GM18907 (cell line): ENCODE results near the gene AK4.

ENCODE experiments used
- ATAC-seq: cut with Tn5 transposase; IDR thresholded peaks from one replicate; pipeline ENCODE4 v1.9.1; 2021; ENCODE audit warnings: mild to moderate bottlenecking, moderate library complexity; ENCODE audit not compliant: unreplicated experiment

Gene AK4

DNA sequence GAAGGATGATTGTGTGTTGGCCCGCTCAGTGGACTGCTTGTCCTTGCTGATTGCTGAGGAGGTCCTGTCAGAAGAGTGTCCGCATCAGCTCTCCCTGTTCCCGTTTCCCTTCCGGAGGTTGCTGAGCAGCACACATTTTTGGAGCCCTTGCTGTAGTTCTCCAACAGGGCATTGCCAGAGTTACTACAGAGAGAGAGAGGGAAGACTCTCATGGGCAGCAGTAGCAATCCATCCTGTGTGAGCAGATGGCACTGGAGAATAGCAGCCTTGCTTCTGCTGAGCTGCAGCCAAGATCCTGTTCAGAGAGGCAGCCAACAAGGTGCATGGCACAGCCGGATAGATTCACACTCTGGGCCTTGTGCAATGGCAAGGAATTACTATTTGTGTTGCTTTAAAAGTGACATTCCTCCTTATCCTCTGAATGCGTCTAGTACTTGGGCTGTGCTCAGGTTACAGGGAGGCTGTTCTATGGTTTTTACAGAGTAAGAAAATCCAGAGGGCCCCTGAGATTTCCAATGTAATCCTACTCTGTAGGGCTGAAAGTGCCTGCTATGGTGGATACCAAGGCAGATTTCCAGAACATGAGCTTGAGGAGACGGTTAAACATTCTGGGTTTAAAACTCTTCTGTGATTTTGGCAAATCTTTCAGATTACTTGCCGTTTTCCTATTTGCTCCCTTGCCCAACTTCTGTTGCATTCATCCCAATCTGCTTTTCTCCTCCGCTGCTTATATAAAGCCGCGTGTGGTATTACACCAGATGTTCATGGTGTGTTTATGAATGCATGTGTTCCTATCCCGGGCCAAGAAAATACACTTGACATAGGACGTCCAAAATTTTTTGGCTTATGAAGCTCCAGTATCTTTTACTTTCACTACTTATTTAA is 27.4 kb downstream of the AK4 start:
- no peak for ATAC-seq

DNA sequence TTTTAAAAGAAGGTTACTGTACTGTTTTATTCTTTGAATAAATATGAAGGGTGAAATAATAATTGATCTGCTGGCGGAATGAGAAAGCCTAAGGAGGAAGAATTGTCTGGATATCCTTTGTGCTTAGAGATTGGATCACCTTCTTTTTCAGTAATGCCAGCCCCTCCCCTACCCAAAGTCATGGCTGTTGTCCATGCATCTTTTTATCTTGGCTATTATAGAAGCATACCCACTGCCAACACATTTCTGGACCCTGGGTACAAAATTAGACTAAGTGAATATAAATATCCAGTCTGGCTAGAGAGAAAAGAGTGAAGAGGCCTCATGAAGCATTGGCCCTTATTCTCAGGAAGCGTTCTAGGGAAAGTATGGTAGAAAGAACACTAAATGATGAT is 28.1 kb downstream of the AK4 start:
- ATAC-seq: no peak

DNA sequence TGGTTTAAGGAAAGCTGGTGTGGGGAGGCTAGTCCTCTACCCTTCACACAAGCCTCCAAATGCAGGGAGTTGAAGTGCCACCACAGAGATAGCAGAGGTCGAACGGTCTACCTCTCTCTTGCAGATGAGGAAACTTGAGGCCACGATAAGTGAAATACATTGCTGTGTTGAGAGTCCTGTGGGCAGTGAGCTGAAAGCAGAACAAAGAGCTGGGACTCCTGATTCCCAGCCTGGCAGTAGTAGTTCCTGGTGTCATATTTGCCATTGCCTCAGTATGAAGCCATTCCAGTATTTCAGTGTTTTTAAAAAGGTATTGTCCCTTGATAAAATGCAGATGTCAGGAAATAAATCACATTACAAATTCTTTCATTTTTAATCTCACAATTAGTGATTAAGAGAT is 28.6 kb downstream of the AK4 start:
- no peak for ATAC-seq

DNA sequence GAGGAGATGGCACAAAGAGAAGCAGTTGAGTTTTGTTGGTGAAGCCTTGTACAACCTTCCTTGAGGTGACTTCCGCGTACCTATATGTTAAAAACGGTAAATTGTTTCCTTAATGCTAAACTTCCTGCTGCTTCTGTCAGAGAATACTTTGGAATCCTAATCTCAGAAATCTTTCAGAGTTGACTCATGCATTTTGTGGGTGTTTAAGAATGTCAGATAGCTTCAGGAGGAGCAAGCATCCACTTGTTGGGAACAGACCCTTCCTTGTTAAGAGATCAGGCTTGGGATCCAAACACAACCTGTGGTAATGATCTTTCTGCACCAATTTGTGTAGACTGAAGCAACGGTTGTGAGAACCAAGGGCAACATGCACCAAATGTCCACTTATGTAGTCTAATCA is 29.5 kb downstream of the AK4 start:
- no peak for ATAC-seq

DNA sequence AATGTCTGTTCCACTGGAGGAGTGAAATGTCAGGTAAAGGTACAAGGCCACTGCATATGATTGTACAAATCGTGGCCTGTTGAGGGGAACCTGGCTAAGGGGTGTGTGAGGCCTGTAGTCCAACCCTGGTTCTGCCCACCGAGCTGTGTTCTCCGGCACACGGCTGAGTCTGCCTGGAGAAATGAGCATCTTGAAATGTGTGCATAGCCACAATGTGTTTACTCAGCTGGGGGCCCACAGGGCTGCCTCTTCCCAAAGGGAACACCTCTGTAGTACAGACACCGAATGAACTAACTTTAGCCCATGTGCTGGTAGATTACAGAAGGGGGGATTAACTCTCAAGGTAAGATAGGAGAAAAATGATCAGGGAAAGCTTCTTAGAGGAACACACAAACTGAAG is 30.2 kb downstream of the AK4 start:
- no peak for ATAC-seq

DNA sequence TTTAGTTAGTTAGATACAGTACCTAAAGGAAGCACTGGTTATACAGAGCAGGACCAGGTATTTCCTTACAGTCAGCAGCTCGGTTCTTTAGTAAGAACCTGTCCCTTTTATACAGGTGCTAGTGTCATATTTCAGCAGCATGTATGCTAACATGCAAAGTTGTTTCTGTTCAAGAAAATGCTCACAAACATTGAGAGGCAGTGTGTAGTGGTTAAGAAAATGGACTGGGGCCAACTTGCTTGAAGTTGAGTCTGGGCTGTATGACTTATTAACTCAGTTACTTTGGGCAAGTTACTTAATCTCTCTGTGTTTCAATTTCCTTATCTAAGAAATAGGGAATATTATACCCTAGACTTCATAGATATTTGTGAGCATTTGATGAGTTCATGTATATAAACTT is 31.1 kb downstream of the AK4 start:
- no peak for ATAC-seq

DNA sequence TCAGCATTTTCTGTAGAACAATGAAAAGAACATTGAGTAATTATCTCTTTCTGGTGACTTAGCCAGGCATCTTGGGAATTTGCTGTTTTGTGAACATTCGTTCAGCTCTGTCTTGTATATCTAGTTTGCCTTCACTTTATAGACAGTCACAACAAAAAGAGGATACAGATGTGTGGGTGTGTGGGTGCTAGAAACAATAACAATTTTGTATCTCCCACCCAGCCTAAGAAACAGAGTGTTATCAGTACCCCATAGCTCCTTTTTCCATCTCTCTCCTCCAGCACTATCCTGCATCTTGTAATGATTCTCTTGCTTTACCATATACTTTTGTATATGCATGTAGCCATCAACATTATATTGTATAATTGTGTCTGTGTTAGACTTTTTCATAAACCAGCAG is 33.0 kb downstream of the AK4 start:
- no peak for ATAC-seq

DNA sequence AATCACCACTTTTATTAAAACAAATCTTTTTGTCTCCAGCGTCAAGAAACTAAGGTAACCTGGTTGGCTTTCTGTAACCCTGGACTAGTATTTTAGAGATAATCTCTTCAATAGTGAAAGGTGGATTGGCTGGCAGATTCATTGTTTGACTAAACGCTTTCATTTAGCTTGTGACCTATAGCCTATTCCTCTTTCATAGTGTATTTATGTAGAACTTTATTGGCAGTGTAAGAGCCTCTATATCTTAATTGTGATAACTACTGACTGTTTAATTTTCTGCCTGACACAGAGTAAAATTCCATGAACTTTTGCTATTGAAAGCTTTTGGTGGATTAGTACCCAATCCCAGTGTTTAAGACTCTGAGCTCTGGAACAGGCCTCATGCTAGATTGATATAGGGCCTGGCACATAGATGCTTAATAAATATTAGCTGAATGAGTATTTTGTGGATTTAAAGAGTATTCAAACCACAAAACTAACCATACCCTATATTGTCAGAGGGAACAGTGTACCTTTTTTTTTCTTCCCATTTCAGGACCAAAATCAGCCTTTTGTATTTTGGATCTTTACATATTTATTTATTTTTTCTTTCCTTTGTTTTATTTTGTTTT is 34.8 kb downstream of the AK4 start:
- ATAC-seq: no peak

DNA sequence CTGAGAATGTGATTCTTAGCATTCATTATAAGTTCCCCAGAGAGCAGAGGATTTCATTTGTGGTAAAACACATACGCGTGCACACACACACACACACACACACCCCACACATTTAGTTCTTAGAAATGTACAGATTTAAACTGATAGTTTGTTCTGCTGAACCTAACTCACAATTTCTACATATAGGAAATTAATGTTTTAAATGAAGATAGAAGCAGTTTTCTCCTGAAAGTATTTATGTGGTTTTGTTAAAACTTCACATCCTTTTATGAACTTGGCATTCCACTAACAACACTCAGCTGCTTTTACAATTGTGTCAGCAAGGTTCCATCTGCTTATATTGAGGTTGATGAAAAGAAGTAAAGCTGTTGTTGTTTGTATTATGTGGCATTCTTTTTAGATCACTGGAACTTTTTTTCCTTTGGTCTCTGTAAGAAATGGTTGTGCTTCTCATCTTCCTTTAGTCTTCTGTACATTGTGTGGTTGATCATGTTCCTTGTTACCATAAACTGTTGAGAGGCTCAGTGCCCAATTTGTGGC is 41.6 kb downstream of the AK4 start:
- ATAC-seq: no peak

DNA sequence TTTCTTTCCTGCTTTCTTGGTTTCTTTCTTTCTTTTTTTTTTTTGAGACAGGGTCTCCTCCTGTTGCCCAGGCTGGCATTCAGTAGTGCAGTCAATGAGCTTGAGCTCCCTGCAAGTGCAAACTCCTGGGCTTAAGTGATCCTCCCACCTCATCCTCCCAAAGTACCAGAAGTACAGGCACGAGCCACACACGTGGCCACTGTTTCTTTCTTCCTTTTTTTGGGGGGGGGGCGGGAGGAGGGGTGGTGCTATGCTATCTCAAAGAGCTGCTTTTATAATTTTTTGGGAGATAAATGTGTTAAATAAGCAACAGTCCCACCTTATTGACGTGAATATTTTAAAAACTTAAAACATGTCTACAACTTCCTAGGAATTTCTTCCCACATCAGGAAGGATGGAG is 42.2 kb downstream of the AK4 start:
- no peak for ATAC-seq

DNA sequence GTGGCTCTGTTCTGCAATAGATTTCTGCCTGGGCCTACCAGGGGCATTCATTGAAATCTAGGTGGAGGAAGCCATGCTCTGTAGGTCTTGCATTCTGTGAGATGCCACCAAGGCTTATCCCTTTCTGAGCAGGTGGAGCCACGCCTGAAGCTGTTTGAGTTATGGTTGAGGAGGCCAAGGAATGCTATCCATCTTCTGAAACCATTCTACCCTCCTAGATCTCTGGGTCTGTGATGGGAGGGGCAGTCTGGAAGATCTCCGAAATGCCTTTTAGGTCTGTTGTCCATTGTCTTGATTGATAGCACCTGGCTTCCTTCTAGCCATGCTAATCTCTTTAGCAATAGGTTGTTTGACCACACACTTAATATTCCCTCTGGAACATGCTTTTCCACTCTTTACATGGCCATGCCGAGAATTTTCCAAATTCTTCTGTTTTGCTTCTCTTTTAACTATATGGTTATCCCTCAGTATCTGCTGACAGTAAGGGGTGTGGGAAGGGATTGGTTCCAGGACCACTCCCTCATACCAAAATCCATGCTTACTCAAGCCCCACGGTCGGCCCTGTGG is 45.2 kb downstream of the AK4 start:
- no peak for ATAC-seq

DNA sequence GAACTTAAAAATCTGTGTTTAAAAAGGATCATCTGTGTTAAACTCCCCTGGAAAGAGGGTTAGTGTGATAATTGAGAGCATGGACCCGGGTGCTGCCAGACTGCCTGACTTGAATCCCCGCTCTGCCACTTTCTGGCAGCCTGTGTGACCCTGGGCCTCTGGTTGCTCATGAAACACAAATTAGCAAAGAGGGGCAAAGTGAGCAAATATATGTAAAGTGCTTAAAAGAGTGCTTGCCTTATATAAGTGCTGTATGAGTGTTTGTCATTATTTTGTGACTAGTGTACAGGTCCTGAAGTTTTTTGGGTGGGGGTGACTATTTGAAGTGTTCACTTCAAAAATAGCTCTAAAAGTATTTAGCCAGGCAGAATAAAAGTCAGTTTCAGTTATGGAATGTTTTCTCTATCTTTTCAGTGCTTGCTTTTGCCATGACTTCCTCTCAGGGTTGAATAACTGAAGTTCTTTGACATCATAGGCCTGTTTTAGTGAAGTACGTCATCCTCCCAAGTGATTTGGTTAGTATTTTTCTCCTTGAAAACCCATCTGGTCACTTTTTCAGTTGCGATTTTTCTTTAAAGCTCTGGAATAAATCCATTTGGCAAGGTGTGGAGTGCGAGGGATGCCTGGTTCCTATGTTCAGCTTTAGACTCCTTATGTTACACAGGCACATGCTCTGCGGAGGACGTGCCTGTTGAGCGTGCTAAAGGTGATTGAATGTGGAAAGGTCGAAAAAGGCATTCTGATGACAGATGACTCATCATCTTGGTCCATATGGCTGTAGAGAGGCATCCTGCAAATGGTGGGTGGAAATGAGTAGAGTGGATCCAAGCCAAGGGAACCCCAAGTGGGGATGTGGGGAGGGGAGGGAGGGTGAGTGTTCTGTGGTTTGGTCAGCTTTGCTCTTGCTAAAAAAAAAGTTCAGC is 47.8 kb downstream of the AK4 start:
- no peak for ATAC-seq

DNA sequence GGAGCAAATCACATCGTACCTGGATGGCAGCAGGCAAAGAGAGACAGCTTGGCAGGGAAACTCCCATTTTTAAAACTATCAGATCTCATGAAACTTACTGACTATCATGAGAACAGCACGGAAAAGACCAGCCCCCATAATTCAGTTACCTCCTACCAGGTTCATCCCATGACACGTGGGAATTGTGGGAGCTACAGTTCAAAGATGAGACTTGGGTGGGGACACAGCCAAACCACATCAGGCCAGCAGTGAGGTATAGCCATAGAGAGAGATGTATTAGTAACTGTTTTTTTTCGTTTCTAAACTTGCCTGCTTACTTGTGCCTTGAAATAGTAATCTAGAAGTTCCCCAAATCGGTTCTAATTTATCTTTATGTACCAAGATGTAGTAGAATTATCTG is 48.9 kb downstream of the AK4 start:
- no peak for ATAC-seq

DNA sequence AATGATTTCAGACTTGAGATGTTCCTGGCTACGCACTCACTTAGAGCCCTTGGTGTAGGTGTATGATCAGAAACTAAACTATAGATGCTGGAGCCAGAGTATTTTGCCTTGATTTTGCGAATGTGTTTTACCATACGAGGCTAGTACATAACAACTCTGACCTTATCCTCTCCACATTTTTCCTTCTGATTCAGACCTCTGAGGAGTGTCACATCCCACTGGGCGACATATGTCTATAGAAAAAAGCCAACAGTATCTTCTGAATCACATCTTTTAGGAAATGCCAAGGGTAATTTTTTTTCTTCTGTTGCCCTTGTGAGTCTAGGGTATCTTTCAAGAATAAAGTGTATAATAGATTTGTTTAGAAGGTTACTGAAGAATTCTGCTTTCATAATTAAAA is 49.6 kb downstream of the AK4 start:
- no peak for ATAC-seq

DNA sequence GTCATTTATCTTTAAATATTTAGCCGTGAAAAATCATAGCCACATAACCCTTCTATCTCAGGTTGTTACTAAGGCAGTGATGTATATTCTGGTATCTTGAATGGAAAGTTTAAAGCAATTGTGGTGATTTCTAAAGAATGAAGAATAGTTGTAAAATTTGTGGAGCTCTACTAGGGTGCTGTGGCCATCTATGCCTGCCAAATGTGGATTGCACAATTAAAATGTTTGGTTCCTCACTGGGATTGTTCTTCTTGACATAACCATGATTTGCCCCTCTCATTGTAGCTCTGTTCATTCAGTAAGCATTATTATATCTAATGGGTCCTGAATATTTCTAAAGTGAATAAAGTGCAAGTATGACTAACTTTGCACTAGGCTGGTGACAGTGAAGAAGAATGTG is 50.1 kb downstream of the AK4 start:
- ATAC-seq: no peak

DNA sequence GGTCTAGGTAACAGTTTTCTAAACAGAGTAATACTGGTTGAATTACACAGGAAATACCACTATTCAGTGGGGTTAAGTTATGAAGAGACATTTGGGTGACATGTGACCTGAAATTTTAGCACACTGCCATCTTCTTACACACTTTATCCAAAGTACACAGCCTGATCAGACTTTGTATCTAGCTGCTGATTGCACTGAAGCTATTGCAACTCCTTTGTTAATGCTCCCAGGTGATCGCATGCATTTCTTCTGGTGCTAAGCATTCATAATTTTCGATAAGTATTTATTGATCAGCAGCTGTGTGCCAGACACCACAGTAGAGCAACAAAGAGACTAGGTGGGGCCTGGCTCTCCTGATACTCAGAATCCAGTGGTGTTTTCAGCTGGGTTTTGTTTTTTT is 52.4 kb downstream of the AK4 start:
- no peak for ATAC-seq

DNA sequence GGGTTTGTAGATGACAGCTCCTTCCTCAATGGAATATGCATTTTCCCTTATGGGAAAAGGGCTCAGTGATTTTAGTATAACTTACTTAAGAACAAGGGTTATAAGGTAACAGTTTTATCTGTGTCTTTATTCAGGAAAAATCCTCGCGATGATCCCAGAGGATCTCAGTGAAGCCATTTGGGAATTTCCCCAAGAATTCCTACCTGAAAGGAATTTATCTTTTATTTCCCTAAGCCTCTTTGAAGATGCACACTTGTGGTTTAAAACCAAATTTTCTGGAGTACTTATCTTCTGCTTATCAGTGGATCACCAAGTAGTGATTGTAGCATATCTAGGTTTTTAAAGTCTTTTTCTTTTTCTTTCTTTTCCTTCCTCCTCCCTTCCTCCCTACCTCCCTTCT is 58.8 kb downstream of the AK4 start:
- no peak for ATAC-seq

DNA sequence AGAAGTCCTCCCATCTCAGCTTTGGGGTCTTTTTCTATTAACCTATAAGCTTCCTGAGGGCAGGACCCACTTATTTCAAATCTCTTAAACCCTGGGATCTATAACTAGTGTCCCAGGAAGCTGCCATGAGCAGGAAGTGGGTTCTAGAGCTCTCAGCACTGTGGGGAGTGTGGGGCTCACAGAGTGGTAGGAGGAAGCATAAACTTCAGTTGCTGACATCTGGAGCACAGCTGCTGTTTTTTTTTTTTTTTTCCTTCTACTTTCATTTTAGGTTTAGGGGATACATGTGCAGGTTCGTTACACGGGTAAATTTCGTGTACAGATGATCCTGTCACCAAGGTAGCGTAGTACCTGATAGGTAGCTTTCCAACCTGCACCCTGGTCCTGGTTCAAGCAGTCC is 59.3 kb downstream of the AK4 start:
- peak; percentile 71 for ATAC-seq

DNA sequence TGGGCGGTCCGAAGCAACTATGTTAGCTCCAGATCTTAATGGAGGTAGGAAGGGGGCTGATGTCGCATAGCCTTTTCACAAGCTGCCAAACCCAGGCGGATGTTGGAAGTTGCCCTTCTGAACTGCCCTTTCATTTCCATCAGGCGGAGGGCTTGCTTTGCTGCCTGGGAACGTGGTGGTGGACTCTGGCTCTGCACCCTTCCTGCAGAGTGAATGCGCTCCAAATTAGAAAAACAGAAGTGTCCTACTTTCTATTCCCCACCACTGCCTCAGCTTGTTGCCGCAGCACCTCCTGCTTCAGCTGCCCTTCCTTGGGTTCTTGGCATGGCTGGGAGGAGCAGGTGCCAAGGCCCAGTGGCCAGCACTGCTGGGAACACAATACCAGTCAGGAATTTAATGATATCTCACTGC is 60.6 kb downstream of the AK4 start:
- ATAC-seq: no peak

DNA sequence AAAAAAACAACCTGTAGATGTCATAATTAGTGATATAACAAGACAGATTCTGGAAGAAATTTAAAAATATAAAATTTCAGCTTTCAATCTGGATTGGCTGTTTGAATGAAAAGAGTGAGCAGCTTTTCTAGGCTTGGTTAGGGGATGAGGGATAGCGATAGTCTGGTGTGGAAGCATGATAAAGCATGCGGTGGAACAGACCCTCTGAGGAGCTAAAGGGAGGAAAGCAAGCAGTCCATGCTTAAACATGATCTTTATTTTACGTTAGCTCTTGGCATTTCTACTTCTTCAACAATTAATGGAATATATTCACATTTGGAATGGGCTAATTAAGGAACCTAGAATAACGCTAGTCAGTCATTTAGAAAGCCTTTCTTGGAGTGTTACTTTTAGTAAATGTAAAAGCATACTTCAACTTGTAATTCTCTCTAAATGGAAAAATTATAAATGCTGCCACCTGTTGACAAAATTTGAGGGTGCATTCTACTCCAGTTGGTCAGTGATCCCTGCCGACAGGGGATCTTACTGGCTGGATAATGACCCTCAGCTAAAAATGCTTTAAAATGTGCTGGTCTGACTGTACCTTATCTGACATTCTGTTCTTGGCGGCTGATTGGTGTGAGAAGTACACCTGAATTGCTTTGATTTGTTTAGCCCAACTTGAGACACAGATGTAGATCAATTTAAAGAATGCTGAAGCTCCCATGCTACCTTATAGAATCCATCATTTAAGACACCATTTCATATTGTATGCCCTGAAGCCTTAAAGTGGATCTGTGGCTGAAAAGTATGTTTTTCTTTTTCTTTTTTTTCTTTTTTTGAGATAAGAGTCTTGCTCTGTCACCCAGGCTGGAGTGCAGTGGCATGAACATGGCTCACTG is 61.2 kb downstream of the AK4 start:
- no peak for ATAC-seq
